H1 (cell line): ENCODE data around the gene ARMC9. TPM values are rescaled to one million over a fixed set of nuclear protein-coding genes. Genes with fewer than 3 reads are reported as not detected.

Source experiments
- GABPA ChIP-seq: IDR thresholded peaks from 2 replicates; pipeline ENCODE4 v1.6.1; 2011; ENCODE audit warnings: mild to moderate bottlenecking, low read length, moderate library complexity, borderline replicate concordance; ENCODE audit not compliant: insufficient read depth
- polyA plus RNA-seq, 7 experiments: library from polyadenylated mRNA; depleted of rRNA in 3 of 7; stranded (reverse) in 5 of 7; unstranded in 2 of 7; fragments of >200 nt in 5 of 7; fragments of 200-250 nt in 2 of 7; gene quantifications; 1 replicate in 5 of 7; 2 replicates in 1 of 7; 4 replicates in 1 of 7; pipeline versions ENCODE4 v1.2.1 to v1.2.3, GENCODE V29; 2011 to 2013; ENCODE audit warnings: missing spikeins in 2 of 7, mixed read lengths in 2 of 7
- total RNA-seq: library from RNA; stranded (reverse); fragmentation: NEBNext Ultra II Directional; extraction: Animal tissue kit (Norgen Biotek cat#: 25700); gene quantifications from 2 replicates; pipeline ENCODE4 v1.2.1, GENCODE V29; 2021

ARMC9 gene
- total and polyA plus RNA-seq, 2 of the 8 experiments (the other 6 are each of a cell fraction or from before 2014, with no cell fraction given), result 23.2 to 36.1 TPM

DNA sequence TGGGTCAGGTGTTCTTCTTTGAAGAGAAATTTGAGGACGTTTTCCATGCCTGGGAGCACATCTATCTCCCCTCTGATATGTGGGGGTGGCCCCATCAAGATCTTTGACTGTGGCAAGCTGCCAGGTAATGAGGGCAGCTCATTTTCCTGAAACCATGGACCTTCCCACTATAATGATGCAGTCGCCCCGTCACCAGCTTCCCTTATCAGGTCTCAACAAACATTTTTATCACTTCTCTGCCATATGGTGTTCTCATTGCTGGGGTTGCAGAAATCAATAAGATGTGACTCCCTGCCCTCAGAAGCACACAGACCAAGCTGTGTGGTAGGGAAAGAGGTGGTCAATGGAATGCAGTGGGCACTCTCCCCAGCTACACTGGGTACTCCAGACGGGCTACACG is 148.7 kb downstream of the ARMC9 start (continued):
- no peak for TF ChIP-seq GABPA
- TF ChIP-seq, all 59 proteins: peak for 0
